GM03348 (cell line): ENCODE data around the gene COL4A2.

Experiments
- DNase-seq: peaks from one replicate; pipeline ENCODE4 v3.0.0; 2012; ENCODE audit warnings: low spot score

COL4A2 gene

DNA sequence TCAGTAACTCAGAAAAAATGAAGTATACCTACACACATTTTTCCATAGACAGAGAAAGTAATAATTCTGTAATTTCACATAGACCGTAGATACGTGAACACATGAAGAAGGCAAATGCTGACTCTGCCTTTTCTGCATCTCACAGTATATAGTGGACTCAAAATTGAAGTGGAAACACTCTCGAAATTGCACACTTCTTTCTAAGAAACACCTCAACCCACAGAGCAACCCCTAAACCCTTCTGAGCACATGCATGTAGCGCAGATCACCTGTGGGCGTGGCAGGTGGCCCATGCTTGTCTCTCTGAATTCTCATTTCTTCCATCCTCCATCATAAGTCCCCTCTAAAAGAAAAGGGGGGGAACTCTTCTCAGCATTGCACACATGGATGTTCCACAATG, 34.9 kb upstream of the COL4A2 start:
- DNase-seq = no peak

DNA sequence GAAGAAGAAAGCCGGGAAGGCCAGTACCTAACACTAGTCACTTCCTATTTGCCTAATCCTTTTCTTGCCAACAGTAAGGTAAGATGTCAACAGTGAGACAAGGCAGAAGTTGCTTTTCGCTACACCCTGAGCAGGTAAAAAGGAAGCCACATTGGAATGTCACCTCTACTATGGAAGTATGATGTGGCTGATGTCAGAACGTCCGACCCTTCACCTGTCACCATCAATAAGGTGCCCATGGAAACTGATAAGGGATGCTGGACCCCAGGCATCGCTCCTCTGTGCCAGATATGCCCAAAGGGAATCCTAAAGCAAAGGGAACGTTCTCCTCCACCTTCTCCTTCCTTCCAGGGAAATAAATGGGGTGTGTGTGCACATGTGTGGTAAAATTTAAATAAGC, 34.4 kb upstream of the COL4A2 start:
- DNase-seq = no peak

DNA sequence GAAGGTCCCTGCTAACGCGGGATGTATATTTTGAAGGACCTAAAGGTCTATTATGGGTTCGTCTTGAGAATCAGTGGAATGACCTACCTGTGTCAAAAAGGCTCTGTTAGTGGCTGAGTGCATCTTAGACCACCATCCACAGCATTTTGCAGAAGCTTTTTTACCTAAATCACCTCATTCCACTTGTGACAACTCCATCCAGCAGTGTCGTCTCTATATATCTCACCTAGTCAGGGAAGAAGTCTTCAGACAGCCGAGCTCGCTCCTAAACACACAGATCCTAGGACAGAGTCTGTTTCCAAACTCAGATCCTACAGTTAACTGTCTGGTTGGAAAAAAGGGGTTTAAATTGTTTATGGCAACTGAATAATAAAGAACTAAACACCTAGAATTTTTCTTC, 33.8 kb upstream of the COL4A2 start:
- DNase-seq = no peak

DNA sequence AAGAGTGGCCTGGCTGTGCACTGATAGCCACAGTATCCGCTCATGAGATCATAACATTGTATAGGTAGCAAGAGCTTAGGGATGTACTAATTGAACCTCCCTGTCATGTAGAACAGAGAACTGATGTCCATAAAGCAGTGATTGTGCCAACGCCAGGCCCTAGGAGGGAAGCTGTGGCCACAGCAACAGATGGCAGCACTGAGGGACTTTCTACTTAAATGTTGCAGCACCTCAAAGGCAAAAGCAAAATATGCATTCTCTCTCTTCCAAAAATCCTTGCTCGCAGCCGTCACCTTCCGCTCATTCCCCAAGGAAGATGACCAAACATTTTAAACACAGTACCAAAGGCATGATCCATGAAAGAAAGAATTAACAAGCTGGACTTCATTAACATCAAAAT, 32.4 kb upstream of the COL4A2 start:
- DNase-seq = no peak

DNA sequence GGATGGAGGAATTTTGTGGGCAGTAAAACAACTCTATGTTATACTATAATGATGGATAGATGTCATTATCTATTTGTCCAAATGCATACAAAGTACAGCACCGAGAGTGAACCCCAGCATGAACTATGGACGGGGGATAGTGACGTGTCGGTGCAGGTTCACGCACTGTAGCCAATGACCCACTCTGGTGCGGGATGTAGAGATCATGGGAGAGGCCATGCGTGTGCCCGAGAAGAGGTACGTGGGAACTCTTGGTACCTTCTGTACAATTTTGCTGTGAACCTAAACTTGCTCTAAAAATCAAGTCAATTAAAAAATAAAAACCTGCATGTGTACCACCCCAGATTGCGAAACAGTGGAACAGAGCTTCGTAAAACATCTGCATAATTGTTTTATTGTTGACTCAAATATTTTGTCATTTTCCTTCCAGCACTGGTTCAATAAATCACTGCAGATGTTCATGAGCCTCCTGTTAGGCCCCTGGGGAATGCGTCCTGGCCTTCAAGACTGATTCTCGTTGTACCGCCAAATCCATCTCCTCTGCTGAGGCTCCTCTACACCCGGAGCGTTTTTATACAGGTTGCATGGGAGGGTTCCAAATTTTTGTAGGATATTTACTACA, 31.0 kb upstream of the COL4A2 start:
- no peak for DNase-seq

DNA sequence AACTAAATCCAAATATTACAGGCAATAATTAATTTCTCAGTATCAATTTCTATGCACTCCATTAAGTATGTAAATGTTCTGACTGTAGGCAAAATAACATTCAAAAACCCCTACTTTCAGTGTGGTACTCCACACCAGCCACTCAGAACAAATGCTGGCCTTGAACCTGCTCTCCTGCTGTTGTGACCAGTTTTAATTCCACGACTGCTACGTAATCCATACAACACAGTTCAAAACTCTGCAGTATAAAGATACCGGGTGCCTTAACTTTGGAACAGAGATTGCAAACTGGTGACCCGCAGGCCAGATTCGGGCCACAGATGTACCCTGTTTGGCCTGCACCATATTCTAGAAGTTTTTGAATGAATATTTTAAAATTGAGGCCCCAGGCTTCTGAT, 30.5 kb upstream of the COL4A2 start:
- no peak for DNase-seq

DNA sequence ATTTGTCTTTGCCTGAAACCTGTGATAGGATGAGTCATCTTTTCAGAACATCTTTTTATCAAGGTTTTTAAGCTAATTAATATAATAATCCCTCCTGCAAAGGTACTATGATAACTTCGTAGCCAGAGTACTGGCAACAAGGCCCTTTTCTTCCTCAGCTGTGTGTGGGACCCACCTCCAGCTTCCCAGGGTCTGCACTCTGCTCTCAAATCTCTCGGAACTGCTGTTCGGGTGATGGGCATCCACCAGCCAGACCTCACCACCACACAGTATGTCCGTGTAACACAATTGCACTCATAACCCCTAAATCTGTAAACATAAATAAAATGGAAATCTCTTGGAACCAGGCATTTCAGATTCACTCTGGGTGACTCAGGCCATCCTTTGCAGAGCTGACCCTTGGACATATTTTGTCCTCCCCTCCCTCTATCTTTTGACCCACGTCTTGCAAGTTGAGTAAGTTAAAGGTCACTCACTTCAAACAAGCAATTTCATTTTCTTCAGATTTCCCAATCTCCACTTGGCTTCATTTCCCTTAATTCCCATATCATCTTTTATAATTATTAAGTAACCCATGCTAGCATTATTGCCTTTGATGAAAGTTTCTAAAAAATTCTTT, 29.6 kb upstream of the COL4A2 start:
- DNase-seq = no peak

DNA sequence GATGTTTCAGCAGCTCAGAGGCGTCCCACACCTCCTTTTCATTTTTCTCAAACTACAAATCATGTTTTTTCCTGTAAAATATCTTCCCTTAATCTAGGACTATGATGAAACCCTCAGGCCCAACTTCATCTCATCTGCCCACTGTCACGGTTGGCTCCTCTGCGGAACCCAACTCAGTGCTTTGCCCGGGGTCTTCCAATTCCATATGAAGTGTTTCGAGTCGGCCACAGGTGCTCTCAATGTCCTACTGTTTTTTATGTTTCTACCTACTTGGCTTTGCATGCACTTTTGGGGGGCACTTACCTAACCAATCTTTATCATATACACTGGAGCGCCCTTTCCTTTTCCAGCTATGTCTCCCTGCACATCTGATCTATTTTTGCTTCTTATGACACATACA, 28.2 kb upstream of the COL4A2 start:
- no peak for DNase-seq

DNA sequence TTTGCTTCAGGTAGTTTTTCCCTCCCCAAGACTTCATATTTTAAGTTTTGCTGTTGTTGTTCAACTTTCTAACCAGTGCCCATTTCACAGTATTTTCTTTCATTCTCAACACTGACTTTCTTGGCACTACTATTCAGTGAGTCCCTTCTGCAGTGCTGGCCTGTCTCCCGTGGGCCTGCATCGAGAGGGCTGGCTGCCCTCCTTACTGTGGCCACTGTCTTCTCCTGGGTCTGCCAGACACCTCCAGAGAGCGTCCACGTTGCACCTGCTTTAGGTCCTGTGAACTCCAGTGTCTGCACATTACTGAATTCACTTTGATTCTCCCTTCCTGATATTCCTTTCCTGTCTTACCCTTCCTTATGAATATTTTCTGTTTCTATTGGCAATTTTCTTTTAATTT, 27.4 kb upstream of the COL4A2 start:
- DNase-seq = no peak

DNA sequence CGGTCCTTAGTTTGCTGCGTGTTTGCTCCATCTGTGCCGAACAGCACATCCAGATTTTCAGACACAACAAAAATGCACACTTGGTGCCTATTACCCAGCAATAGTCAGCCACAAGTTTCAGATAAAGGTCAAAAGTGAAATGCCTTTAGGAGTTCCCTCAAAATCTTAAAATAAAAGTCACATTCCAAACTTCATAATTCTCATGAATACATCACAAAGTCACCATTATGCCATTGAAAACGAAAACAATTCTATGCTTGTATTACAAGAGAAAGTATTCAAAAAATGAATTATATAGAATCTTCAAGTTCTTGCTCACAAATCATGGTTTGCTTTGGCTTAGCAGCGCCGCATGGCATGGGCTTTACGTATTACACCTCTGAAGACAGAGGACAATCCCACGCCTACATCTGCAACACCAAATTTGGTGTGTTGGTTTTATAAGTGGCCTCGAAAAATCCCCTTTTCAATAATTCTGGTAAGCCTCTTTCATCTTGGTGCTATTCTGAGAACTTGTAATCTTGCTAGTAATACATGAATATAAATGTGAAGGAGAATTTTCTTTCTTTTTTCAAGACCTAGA, 26.8 kb upstream of the COL4A2 start:
- DNase-seq = no peak

DNA sequence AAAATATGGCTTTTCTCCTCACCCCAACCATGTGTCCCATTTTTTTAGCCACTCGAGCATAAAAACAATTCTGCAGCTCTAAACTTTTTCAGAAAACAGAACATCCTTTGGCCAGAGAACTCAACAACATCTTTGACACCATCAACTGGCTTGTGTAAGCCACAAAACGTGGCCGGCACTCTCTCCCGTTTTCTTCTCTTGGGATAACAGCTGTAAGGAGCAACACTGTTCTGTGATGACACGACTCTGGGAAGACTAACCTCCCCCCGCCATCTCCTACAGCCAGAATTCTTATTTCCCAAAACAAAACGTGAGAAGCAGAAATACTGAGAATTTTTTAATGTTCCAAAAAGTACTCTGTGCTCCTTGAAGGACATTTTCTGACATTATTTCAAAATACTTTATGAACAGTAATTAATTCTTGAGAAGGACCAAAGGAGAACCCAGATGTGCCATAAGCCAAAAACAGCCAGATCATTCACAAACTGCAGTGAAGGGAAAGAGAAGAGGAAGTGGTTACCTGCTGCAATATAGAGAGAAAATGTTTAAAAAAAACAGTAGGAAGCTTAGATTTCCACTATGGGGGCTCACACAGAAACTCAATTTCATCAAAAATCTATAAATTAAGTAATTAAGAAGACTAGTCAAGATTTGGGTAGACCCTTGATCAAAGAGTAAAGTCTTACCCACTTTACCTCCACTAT, 25.9 kb upstream of the COL4A2 start:
- DNase-seq = no peak

DNA sequence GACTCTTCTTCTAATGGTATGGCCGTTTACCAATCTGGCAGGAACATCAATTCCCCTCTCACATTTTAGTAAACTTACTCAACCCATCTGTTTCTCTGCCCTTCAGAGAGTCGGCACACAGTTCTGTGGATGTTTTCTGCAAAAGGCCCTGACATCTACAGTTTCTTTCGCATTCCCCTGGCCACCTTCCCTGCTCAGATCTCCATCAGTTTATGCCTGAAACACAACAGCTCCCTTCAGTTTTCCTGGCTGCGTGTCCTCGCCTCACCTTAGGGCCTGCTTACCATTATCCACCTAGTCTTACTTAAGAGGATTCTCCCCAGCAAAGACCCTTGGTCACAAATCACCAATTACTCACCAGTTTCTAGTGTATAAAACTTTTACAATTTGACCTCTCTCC, 25.3 kb upstream of the COL4A2 start:
- no peak for DNase-seq

DNA sequence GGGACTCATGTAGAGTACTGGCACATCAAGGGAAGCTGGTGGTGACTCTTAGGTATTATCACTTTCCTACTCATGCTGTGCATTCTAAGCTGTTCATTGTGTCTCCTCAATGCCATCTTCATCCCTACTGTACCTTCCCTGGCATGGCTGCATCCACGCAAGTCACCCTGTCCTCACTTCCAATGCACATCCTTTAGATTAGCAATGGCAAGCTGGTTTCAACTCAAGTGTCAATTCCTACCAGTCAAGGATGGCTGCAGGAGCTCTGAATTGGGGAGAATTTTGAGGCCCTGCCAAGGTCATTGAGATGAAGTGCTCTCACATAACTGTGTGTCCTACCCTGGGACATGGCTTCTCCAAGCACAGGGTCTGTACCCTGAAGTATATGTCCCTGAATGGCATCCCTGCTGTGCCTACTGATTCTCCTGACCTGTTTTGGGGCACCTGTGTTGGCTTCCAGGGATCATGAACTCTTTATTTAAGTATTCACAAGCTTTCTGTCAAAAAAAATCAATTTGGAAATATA, 24.7 kb upstream of the COL4A2 start:
- DNase-seq = no peak

DNA sequence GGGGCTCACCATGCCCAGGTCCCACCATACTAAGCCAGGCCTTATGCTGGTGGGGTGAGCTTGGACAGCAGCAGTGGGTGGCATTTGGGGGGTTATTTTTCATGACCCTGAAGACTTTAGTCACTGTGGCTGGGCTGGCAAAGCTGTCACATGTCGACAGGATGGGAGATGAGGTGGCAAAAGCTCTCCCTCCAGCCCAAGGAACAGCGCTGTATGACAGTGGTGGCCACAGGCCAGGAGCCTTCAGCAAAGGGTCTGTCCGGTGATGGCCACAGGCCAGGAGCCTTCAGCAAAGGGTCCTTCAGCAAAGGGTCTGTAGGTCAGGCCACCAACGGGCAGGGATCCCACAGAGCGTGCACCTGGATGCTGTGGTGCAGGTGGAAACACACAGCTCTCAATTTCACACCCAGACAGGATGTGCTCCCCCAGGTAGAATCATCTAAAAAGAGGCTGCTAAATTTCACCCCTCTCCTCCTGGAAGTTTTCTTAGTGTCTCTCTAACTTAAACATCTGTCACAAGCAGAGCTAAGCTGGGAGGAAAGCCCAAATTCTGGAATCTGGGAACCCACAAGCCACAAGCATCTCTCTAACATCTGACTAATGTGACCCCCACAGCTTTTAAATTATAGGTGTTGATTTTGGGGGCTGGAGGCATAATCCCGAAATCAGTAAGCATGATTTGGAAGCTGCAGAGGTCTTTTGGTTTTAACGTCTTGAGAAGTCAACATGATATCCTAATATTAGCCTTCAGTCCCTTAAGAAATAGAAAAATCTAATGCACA, 23.2 kb upstream of the COL4A2 start:
- DNase-seq = peak; percentile 75

DNA sequence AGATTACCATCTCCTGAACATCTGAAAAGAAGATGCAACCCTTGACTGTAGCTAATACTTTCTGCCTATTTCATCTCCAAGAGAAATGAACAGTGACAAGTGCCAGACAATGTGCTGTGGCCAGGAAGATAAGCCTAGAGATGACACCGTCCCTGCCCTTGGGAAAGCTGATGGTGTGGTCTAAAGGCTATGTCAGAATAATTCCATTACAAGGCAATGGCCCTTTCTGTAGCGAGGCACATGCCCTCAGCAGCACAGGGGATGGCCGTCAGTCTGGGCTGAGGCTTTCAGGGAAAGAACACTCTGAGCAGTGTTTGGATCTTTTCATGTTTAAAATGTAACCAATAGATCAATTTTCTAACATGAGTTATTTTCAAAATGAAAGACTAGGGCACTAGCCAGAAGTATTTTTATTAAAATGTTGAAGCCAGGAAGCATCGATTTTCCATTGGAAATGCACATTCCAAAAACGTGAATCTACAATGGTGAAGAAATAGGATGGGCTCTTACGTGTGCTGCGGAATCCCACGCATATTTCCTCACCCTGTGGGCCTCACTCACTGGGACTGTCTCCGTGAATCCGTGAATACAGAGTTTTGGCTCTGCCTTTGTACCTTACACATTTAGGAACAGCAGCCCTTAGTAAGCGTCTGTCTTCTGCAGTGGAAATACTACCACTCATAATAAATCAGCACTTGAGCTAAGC, 22.2 kb upstream of the COL4A2 start:
- DNase-seq = no peak

DNA sequence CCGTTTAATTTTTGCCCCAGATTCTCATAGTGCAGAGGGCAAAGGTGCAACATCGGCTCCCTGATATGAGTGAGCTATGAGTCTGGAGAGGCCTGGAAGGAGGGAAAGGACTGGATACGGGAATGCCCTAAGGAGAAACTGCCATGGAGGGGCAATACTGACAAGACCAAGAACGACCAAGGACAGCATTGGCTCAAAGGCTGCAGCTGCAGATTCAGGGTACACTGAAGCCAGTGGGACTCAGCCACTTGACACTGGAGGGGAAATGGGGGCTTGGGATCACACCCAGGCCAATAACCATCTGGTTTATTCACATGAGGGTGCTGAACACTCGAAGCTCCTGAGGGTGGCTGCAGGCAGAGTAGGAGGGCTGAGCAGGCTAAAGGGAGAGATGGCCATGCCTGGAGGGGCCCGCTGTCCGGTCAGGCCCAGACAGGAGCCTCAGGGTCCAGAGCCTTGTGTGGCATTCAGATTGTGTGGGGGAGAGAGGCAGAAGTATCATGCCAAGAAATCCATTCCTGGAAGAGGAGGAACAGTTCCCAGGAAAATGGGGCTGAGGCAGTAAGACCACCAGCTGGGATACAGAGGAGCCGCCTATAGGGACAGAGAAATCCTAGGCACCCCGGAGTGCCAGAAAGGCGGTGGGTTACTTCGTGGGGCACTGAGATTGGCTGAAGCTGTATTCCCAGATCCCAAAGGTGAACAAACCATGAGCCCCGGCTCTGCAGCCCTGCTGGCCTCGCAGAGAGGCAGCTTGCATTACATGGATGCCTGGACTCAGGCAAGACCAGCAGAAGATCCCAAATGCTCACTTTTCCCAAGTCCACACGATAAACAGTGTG, 20.9 kb upstream of the COL4A2 start:
- no peak for DNase-seq

DNA sequence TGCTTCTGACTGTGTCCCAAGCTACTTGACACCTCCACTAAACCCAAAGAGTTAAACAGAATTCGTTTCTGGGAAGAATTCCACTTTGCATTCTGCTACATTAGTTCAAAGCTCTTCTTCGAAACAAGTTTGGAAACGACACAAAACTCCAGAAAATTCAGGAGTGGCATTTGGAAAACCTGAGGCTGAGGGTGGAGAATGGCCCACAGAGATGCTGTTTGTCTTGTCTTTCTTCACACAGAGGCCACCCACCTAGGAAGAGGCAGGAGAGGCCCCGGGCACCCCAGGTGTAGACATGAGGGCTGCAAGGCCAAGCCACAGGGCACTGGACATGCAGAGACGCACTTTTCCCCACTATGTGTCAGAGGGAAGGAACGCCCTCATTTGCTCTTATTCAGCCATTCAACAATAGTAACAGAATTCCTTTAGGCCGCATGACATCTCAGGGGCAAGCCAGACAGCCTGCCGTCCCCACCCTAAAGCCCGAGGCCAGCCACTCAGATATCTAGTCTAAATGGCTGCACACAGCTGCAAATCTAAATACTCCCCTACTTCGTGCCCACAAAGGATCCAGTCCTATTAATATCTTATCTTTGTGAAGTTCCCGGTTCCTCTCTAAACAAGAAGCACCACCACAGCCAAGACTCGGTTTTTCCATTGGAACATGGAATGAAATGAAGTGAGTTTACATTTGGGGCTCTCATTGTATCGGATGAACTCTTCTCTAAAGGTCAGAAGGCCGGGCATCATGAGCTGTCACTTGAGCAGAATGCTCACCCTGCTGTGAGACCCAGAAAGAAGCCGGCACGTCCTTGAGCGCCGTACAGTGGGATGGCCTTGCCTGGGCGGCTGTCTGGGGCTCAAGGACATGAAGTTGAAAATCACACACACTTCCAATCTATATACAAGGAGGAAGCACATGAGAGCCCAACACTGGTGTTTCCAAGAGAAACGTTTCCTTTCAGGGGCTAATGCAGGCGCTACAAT, 20.0 kb upstream of the COL4A2 start:
- DNase-seq = no peak

DNA sequence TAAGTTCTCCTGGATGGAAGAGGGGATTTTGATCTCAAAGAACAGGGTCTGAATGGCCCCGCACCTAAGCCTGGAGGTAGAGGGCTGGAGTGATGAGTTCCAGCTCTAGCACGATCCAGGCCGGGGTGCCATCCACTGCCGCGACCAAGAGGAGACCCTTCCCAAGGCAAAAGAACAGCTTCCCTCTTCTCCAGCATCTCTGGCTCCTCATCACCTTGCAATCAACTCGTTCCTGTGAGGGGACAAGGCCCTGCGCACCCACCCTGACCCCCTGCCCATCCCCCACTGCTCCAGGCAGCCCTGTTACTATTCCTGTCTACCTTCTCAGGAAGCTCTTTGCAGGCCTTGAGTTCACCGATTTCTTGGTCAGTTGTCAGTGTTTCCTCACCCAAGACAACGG, 17.9 kb upstream of the COL4A2 start:
- no peak for DNase-seq

DNA sequence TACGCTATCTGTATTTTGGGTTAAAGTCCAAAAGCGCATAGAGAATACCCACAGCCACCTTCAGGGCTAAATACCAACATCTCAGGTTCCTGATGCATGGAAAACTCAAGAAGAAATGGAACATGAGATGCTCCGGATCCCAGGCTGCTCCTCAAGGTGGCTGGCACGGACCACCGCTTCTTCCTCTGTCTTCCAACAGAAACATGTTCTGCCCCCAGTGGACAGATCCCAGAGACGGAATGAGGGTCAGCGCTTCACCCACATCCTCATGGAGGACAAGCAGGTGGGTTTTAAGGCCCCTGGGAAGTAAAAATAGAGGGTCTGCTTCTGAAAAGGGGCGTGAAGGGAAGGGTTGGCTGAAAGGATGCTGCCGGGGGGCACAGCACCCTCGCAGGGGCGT, 17.4 kb upstream of the COL4A2 start:
- DNase-seq = no peak

DNA sequence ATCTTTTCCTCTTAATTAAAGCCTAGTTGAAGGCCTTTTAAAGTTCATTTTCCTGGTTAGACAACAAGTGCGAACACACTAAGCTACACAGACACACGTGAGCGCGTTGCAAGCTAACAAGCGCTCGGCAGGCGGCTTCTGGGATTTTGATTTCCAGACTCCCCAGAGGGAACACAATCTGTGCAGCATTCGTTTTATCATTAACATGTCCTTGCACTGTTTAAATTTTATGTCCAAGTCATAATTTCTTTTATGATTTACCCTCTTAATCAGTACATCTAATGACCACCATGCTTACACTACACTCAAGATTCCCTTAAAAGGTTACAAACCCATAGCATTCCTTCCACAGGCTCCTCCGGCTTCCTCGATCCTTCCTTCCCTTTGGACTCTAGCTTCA, 16.9 kb upstream of the COL4A2 start:
- no peak for DNase-seq
